Measurements from ENCODE around the gene TMEM184A. TPM values are rescaled to one million over a fixed set of nuclear protein-coding genes. Genes with fewer than 3 reads are reported as not detected.

TMEM184A gene
- total and polyA plus RNA-seq, 2 of the 4 experiments (the other 2 are of a cell fraction) = 0.36 to 1.9 TPM

- H3K14ac ChIP-seq (replicated peaks; ENCODE audit: low read depth, low read length) = no peak overlapping the region
- peak overlapping the region; percentile 16 for H2AK9ac ChIP-seq (replicated peaks; ENCODE audit: low read depth, low read length, poor library complexity)
- H4K8ac ChIP-seq (ENCODE audit: low read depth in 2 of 2, low read length in 2 of 2) = no peak overlapping the region
- H3K27ac ChIP-seq (ENCODE audit: insufficient read depth, low read length) = no peak overlapping the region
- H3K4me1 ChIP-seq (ENCODE audit: control insufficient read depth, insufficient read depth, low read length) = no peaks in the 10 kb centered on the region
- POLR2A ChIA-PET (ENCODE audit: unreplicated experiment) = no interaction called here
- peaks cover 12% of the 10 kb centered on the region for H4K20me1 ChIP-seq (ENCODE audit: insufficient read depth, low read length)
- no peak overlapping the region for H2BK20ac ChIP-seq (ENCODE audit: low read depth, low read length)
- intact Hi-C loops (cut with micrococcal nuclease) = no loop called here
- no peaks in the 10 kb centered on the region; the same call in 1 of the 2 replicates for H3K9me1 ChIP-seq (ENCODE audit: insufficient read depth, low read length)
- no TSS peak for BruUV-seq (replicated peaks)
- peaks cover 0 to 22% of the 10 kb centered on the region in 2 experiments; a peak in 3 of 4 replicates for H3K79me1 ChIP-seq (ENCODE audit: low read depth in 1 of 2, low read length in 2 of 2)
- peak; percentile 14; the same call in 1 of the 2 replicates for ATAC-seq (ENCODE audit: low read depth)
- H3K9me3 ChIP-seq (ENCODE audit: control insufficient read depth, insufficient read depth, low read length) = no peaks in the 10 kb centered on the region
- in situ Hi-C loops (cut with MboI; ENCODE audit: low sequenced_read_pairs) = no loop called here
- H3K23ac ChIP-seq (ENCODE audit: low read depth, low read length) = no peak overlapping the region
- H3K4me3 ChIP-seq (ENCODE audit: insufficient read depth, low read depth, low read length) = no peak overlapping the region
- dilution Hi-C loops (cut with HindIII; ENCODE audit: low sequenced_read_pairs, unreplicated experiment) = no loop called here
- no peak overlapping the region for H2BK15ac ChIP-seq (ENCODE audit: low read depth, low read length)
- no peak overlapping the region for H4K91ac ChIP-seq (ENCODE audit: insufficient read depth, low read depth, low read length)
- H2BK120ac ChIP-seq (ENCODE audit: low read depth, low read length) = no peak overlapping the region
- TF ChIP-seq CEBPB (IDR thresholded peaks at IDR 0.05; ENCODE audit: low read depth, low read length) (no peak), POLR2A (IDR thresholded peaks at IDR 0.05; ENCODE audit: low read depth, low read length) (peak; percentile 73)
- no peak overlapping the region for H3K4ac ChIP-seq (ENCODE audit: low read depth, low read length)
- DNase-seq = no peak
- H3K9ac ChIP-seq (ENCODE audit: low read depth, low read length) = no peak overlapping the region
- H2AFZ ChIP-seq (replicated peaks; ENCODE audit: low read length, poor library complexity) = no peak overlapping the region
- WGBS, 2 experiments (ENCODE audit: extremely low coverage in 2 of 2, insufficient read length in 1 of 2) = 92% methylated on average over 18 of the region's 40 CpGs; no CpG with 5 or more reads in 1 of the 2 experiments
- H3K27me3 ChIP-seq (ENCODE audit: control insufficient read depth, insufficient read depth, low read length) = no peaks in the 10 kb centered on the region
- peaks cover 33% of the 10 kb centered on the region for H3K36me3 ChIP-seq (ENCODE audit: control insufficient read depth, insufficient read depth, low read length)
- H3K56ac ChIP-seq (ENCODE audit: extremely low read depth, insufficient read depth, low read length) = no peak overlapping the region
- H3K4me2 ChIP-seq (ENCODE audit: low read depth, low read length) = no peak overlapping the region
- H2BK5ac ChIP-seq (ENCODE audit: low read depth, low read length, poor library complexity, severe bottlenecking) = no peak overlapping the region
- H4K5ac ChIP-seq (ENCODE audit: low read depth, low read length) = no peak overlapping the region
- CTCF ChIA-PET = no interaction called here
- H3K18ac ChIP-seq (ENCODE audit: low read depth, low read length) = no peak overlapping the region
- H2AK5ac ChIP-seq (ENCODE audit: low read depth, low read length) = no peak overlapping the region
Observed at GRCh38 chr7:1545417-1546246, 10.4 kb downstream of the TMEM184A start.
